ENCODE data around the gene RXRA. TPM values are rescaled to one million over a fixed set of nuclear protein-coding genes. Genes with fewer than 3 reads are reported as not detected.

RXRA gene
- total and polyA plus RNA-seq, 2 of the 13 experiments (the other 11 are each of a cell fraction or from before 2014, with no cell fraction given): 18.9 to 29.2 TPM

DNA sequence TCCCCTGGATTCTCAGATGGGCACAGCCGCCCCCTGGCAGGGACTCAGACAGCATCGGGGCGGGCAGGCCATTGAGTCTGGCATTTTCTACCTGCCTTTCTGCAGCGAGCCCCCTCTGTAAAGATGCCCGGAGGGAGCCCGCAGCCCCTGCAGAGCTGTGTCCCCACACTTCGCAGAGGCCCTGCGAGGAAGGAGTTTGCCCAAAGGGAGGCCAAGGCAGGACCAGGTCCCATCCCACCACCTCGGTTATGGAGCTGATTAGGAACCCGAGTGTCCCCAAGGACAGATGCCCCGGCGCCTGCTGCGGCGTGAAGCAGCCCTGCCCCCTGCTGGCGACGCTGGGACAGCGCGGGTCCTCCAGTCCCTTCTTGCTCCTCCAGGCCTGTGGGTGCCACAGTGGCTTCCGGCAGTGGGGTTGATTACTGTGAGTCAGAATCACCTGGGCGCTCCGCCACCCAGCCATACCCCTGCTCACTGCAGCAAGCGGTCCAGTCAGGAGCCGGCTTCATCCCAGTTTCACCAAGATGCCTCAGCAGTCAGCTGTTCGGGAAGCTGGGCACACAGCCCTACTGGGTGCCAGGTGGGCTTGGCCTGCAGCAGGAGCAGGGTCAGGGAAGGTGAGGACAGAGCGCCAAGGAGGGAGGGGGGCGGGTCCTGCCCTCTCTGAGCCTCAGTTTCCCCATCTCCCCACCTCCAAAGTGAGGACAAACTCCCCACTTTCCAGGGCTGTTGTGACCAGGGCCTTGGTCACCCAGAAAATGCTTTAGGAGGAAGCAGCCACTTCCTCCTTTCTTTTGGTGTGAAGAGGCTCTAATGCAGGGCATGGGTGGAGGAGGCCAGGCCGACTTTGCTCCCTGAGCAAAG, 117.2 kb downstream of the RXRA start (continued):
- TF ChIP-seq, protein P1, sequence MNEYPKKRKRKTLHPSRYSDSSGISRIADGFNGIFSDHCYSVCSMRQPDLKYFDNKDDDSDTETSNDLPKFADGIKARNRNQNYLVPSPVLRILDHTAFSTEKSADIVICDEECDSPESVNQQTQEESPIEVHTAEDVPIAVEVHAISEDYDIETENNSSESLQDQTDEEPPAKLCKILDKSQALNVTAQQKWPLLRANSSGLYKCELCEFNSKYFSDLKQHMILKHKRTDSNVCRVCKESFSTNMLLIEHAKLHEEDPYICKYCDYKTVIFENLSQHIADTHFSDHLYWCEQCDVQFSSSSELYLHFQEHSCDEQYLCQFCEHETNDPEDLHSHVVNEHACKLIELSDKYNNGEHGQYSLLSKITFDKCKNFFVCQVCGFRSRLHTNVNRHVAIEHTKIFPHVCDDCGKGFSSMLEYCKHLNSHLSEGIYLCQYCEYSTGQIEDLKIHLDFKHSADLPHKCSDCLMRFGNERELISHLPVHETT (CRISPR knock-in tag; conservative IDR thresholded peaks at IDR 0.05): peak; percentile 42; the same call in 1 of the 2 replicates
- TF ChIP-seq, protein P2, sequence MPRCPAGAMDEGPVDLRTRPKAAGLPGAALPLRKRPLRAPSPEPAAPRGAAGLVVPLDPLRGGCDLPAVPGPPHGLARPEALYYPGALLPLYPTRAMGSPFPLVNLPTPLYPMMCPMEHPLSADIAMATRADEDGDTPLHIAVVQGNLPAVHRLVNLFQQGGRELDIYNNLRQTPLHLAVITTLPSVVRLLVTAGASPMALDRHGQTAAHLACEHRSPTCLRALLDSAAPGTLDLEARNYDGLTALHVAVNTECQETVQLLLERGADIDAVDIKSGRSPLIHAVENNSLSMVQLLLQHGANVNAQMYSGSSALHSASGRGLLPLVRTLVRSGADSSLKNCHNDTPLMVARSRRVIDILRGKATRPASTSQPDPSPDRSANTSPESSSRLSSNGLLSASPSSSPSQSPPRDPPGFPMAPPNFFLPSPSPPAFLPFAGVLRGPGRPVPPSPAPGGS (CRISPR knock-in tag; IDR thresholded peaks at IDR 0.05): peak; percentile 65; the same call in 1 of the 2 replicates
- TF ChIP-seq SMAD1 (CRISPR knock-in tag; IDR thresholded peaks at IDR 0.05; ENCODE audit: borderline replicate concordance, low read depth) (0 out of 2 replicates have a peak, but pooled peaks have one; percentile 46), FOXM1 (CRISPR knock-in tag; IDR thresholded peaks at IDR 0.05) (no peak), KDM4B (CRISPR knock-in tag; IDR thresholded peaks at IDR 0.05) (no peak), MTA1 (CRISPR knock-in tag; IDR thresholded peaks at IDR 0.05; ENCODE audit: borderline replicate concordance) (no peak), ZBTB38 (CRISPR knock-in tag; IDR thresholded peaks at IDR 0.05) (no peak), KDM3A (CRISPR knock-in tag; IDR thresholded peaks at IDR 0.05; ENCODE audit: low read depth) (peak; percentile 84; the same call in 1 of the 2 replicates), ZMYM3 (CRISPR knock-in tag; IDR thresholded peaks at IDR 0.05) (no peak), AKAP8 (CRISPR knock-in tag; IDR thresholded peaks at IDR 0.05) (0 out of 2 replicates have a peak, but pooled peaks have one; percentile 50), KLF13 (CRISPR knock-in tag; IDR thresholded peaks at IDR 0.05) (no peak), ZNF552 (CRISPR knock-in tag; IDR thresholded peaks at IDR 0.05; ENCODE audit: borderline replicate concordance) (no peak), JDP2 (CRISPR knock-in tag; IDR thresholded peaks at IDR 0.05; ENCODE audit: borderline replicate concordance) (no peak), MTF2 (CRISPR knock-in tag; IDR thresholded peaks at IDR 0.05; ENCODE audit: borderline replicate concordance) (0 out of 2 replicates have a peak, but pooled peaks have one; percentile 83), ERF (CRISPR knock-in tag; IDR thresholded peaks at IDR 0.05) (0 out of 2 replicates have a peak, but pooled peaks have one; percentile 51)
- TF ChIP-seq, protein P3, sequence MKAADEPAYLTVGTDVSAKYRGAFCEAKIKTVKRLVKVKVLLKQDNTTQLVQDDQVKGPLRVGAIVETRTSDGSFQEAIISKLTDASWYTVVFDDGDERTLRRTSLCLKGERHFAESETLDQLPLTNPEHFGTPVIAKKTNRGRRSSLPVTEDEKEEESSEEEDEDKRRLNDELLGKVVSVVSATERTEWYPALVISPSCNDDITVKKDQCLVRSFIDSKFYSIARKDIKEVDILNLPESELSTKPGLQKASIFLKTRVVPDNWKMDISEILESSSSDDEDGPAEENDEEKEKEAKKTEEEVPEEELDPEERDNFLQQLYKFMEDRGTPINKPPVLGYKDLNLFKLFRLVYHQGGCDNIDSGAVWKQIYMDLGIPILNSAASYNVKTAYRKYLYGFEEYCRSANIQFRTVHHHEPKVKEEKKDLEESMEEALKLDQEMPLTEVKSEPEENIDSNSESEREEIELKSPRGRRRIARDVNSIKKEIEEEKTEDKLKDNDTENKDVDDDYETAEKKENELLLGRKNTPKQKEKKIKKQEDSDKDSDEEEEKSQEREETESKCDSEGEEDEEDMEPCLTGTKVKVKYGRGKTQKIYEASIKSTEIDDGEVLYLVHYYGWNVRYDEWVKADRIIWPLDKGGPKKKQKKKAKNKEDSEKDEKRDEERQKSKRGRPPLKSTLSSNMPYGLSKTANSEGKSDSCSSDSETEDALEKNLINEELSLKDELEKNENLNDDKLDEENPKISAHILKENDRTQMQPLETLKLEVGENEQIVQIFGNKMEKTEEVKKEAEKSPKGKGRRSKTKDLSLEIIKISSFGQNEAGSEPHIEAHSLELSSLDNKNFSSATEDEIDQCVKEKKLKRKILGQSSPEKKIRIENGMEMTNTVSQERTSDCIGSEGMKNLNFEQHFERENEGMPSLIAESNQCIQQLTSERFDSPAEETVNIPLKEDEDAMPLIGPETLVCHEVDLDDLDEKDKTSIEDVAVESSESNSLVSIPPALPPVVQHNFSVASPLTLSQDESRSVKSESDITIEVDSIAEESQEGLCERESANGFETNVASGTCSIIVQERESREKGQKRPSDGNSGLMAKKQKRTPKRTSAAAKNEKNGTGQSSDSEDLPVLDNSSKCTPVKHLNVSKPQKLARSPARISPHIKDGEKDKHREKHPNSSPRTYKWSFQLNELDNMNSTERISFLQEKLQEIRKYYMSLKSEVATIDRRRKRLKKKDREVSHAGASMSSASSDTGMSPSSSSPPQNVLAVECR (CRISPR knock-in tag; IDR thresholded peaks at IDR 0.05; ENCODE audit: borderline replicate concordance): peak; percentile 33; the same call in 1 of the 2 replicates
- TF ChIP-seq, protein P4, sequence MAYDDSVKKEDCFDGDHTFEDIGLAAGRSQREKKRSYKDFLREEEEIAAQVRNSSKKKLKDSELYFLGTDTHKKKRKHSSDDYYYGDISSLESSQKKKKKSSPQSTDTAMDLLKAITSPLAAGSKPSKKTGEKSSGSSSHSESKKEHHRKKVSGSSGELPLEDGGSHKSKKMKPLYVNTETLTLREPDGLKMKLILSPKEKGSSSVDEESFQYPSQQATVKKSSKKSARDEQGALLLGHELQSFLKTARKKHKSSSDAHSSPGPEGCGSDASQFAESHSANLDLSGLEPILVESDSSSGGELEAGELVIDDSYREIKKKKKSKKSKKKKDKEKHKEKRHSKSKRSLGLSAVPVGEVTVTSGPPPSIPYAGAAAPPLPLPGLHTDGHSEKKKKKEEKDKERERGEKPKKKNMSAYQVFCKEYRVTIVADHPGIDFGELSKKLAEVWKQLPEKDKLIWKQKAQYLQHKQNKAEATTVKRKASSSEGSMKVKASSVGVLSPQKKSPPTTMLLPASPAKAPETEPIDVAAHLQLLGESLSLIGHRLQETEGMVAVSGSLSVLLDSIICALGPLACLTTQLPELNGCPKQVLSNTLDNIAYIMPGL (CRISPR knock-in tag; IDR thresholded peaks at IDR 0.05; ENCODE audit: borderline replicate concordance in 1 of 2, low read depth in 1 of 2): peak; percentile 37 to 78; a peak in 2 of 4 replicates
- TF ChIP-seq, protein P5, sequence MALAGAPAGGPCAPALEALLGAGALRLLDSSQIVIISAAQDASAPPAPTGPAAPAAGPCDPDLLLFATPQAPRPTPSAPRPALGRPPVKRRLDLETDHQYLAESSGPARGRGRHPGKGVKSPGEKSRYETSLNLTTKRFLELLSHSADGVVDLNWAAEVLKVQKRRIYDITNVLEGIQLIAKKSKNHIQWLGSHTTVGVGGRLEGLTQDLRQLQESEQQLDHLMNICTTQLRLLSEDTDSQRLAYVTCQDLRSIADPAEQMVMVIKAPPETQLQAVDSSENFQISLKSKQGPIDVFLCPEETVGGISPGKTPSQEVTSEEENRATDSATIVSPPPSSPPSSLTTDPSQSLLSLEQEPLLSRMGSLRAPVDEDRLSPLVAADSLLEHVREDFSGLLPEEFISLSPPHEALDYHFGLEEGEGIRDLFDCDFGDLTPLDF (CRISPR knock-in tag; IDR thresholded peaks at IDR 0.05): no peak
